HT-29 (cell line): Measurements from ENCODE around the gene ST6GALNAC2. TPM values are rescaled to one million over a fixed set of nuclear protein-coding genes. Genes with fewer than 3 reads are reported as not detected.
"Not testable (repeated sequence)": the region's sequence is repeated elsewhere in the genome, so short reads cannot be mapped to it uniquely, and the experiment has no call there.

Source experiments
- DNase-seq: peaks from one replicate; pipeline ENCODE4 v3.0.0-alpha.2; 2015; ENCODE audit warnings: low spot score
- total RNA-seq: library from RNA; depleted of rRNA; stranded (reverse); fragments of >200 nt; shearing (Covaris generic); gene quantifications from 2 replicates; pipeline ENCODE4 v1.2.3, GENCODE V29; 2014; rRNA removed

ST6GALNAC2 gene
- total RNA-seq = 1.0 and 2.6 TPM in 2 replicates

DNA sequence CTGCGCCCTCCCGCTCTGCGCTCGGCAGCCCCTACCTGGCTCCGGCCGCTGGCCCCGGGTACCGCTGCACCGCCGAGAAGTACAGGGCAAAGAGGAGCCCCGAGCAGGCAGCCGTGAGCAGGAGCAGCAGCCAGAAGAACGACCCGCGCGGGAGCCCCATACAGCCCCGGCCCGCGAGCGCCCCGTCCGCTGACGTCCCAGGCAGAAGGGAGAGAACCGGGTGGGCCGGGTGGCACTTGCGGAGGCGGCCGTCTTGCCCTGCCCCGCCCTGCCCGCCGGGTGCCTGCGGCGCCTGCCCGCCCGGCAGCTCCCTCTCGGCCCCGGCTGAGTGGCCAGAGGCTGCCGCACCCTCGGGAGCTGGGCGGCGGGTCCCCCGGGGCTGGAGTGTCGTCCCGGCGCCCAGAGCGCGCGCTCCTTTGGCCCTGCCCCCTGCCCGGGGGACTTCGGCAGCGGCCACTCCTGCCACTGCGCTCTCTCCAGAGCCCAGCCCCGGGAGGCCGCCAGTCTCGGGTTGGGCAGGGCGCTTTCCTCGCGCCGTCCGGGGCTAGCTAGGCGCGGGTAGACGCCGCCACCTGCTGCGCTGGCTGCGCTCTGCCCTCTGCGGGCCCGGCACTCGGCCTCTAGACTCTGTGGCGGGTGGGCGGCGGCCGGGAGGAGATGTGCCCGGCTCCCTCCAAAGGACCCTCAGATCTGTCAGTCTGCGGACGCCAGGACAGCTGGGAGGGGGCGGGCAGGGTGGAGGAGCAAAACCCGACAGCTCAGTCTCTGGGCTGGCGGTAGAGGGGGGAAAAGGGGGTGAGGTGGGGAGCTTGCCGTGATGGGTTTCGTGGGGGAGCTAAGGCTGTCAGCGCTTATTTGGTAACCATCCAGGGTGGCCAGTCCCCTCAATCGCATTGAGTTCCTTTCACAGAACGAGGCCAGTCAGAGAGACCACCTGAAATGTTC lies at the start of gene ST6GALNAC2:
Gene ST6GALNAC2 (minus strand): TSS at position 212 of the 945 bp plus-strand sequence. CDS start 52 bp downstream, at position 160.
- DNase-seq = peak; percentile 75

DNA sequence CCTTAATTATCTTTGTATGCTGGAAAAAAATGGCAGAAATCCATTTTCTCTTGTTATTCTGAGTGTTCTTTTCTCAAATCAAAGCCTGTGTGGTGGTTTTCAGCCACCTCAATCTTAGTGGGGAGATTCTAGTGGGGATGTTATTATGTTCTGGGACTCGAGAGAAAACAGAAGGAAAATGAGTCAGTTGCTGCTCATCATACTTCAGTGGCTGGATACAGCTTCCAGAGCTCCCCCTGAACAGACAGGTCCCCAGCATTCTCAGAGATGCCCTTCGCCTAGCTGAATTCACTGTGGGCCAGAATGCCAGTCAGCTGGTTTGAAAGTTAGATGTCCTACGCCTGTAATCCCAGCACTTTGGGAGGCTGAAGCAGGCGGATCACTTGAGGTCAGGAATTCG lies 49.4 kb upstream of the ST6GALNAC2 start:
- no peak for DNase-seq

DNA sequence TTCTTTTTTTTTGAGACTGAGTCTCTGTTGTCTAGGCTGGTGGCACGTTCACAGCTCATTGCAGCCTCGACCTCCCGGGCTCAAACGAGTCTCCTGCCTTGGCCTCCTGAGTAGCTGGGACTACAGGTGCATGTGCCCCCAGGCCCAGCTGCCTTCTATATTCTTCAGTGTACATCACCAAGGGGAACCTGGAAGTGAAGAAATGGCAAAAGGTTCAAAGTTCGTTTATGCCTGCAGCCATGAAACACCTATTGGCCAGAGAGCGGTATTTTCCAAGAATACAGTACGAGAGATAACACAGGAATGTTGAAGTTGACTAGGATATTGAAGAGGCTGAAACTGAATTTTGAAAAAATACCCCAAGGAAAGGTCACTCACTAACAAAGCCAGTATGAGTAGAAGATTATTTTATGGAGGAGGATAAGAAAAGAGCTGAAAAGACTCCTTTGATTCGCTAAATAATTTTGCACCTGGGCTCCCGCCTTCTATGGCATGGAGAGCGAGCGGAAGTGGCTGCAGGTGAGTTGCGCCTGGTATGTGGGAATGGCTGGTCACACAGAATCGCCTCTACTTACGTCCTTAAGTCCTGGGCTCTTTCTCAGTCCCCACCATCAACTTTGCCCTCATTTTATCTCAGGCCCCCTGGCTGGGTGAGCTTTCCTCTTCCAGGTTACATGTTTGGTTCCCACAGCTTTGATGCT lies 48.1 kb upstream of the ST6GALNAC2 start:
- no peak for DNase-seq

DNA sequence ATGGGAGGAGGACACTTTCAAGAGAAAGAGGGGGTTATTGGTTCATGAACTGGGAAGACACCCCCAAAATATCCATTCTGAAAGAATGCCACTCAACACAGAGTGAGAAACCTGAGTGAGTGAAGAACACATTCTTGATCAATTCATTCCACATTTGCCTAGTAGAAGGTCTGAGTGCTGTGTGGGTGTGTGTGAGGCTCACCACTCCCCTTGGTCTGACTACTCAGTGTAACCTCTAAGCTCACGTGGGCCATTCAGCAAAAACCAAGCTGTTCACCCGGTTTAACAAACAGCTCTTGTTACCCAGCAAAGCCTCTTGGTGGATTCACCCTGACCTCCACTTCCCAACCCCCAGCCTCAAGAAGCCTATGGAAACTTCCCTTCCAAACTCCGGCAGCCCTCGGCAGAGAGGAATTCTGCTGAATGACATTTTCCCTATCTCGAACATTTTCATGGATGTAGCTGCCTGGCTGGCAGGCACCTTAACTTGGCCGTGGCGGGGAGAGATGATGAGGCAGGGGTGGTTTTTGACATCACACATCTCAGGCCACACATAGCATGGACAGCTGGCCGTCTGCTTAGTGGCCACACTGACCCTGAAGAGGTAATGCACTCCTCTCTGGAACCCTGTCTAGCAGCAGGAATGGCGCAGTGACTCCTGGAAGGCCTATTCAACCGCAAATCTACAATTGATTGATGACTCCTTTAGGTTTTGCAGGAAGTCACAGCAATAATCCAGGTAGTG lies 46.3 kb upstream of the ST6GALNAC2 start:
- no peak for DNase-seq

DNA sequence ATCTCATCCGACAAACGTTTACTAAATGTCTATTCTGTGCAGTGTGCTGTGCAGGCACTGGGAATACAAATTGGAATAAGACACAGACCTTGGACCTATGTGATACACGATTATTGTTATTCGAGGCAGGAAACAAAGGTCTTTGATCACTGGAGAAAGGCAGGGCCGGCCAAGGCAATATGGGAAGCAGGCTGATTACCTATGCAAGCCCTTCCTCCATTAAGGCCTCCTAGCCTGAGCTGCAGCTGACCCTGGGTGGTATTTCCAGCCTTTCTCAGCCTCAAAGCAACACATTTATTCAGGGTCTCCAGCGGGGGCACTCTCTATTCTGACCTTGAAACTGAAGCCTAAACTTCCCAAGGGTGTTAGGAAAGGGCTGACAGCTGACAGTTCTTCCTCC lies 44.5 kb upstream of the ST6GALNAC2 start:
- DNase-seq = no peak

DNA sequence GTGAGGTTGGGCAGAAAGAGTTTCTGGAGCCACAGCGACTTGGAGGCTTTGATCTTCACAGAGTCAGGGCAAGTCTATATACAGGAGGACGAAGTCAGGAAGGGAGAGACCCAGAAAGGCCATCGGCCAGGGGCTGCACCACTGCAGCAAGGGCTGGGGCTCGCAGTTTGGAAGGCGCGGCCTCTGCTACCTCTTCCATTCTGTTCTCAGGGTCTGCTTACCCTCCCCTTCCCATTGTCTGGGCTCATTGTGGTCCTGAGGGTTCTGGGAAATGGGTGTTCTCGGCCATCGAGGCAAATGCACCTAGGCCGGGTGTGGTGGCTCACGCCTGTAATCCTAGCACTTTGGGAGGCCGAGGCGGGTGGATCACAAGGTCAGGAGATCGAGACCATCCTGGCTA lies 41.9 kb upstream of the ST6GALNAC2 start:
- DNase-seq = no peak

DNA sequence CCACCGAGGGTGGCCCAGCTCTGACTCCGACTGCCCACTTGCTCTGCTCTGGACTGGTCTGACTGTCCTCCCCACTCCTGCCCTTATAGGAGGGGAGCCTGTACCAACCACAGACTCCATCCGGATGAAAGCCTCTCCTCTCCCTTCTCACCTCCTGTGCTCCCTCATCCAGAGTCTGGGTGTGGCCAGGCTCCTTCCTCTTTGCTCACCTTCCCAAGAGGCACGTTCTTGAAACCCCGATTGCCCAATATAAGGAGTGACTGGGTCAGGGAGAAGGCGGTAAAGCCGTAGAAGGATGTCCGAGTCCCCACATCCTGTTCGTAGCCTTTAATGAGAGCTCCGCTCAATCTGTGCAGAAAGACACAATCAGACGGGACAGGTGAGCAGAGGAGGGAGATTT lies 40.8 kb upstream of the ST6GALNAC2 start:
- DNase-seq = no peak

DNA sequence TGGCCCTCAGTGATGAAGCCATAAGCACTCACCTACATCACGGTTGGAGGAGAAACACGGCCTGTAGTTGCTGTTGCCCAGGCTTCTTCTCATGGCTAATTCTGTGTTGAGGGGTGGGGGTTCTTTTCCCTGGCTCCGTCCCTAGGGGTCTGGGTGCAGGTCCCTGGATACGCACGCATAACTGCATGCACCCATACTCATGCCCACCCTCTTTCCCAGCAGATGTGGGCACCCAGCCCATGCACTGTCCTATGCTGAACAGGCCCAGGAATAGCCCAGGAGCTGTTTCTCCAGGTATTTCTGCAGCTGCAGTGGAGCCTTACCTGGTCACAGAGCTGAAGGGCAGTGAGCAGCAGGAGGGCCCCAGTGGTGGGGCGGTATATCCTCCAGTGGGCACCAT lies 39.8 kb upstream of the ST6GALNAC2 start:
- no peak for DNase-seq

DNA sequence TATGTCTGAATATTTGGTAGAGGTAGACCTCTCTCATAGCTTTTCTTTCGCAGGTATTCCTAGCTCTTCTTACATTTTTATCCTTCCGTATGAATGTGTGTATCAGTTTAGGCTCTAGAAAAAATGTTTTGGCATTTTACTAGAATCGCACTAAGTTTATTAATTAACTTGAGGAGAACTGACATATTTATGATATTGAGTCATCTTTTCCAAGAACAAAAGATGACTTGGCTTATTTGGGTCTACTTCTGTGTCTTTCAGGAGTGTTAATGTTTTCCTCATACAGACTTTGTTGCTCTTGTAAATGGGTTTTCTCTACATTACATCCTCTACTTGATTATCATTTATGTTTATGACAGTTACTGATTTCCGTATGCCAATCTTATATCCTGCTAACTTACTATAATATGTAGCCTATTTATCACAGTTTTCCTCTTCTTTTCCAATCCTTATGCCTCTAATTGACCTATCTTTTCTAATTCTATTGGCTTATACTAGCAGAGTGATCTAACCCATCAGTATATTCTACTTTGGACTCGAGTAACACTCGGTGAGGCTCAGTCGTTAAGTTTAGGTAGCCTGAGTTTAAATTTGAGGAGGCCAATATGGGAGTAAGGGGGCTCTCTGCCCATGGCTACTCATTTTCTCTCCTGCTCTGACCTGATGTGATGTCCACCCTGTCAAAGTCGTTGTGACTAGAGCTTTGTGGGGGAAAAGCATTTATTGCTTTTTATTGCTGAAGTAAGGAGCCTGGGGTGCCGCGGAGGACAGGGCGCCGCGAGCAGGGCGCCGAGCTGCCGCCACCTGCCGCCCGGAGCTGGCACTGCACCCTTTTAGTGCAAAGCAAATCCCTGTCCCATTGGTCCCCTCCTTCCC lies 37.8 kb upstream of the ST6GALNAC2 start:
- DNase-seq = peak; percentile 80

DNA sequence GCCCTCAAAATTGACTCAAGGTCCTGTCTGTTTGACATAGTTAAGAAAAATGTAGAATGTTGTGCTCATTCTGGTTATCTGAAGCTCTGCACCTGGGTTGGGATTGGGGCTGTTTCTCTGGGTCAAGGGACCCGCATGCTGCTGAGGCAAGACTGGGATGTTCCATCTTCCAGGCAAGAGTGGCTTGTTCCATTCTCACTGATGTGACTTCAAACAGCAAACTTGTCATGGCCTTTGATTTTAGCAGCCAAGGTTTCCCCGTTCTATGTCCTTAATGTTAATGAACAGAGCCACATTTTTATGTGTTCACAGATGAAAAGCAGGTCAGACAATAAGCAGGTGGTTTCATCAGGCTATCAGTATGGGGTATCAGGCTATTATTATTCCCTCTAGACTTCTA lies 32.2 kb upstream of the ST6GALNAC2 start:
- DNase-seq = no peak

DNA sequence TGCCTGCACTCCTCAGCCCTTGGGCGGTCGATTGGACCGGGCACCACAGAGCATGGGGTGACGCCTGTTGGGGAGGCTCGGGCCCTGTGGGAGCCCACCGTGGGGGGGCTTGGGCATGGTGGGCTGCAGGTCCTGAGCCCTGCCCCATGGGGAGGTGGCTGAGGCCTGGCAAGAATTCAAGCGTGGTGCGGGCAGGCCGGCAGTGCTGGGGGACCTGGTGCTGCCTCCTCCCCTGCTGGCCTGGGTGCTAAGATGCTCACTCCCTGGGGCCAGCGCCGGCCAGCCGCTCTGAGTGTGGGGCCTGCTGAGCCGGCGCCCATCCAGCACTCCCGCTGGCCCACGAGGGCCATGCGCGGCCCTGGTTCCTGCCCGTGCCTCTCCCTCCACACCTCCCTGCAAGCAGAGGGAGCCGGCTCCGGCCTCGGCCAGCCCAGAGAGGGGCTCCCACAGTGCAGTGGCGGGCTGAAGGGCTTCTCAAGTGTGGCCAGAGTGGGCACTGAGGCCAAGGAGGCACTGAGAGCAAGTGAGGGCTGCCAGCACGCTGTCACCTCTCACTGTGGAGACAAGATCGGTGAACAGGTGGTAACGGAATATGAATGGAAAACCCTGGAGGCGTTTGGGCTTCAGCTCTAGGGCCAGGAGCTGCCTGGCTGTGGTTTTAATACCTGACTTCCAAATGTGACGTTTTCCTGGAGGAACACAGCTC lies 29.4 kb upstream of the ST6GALNAC2 start:
- no peak for DNase-seq

DNA sequence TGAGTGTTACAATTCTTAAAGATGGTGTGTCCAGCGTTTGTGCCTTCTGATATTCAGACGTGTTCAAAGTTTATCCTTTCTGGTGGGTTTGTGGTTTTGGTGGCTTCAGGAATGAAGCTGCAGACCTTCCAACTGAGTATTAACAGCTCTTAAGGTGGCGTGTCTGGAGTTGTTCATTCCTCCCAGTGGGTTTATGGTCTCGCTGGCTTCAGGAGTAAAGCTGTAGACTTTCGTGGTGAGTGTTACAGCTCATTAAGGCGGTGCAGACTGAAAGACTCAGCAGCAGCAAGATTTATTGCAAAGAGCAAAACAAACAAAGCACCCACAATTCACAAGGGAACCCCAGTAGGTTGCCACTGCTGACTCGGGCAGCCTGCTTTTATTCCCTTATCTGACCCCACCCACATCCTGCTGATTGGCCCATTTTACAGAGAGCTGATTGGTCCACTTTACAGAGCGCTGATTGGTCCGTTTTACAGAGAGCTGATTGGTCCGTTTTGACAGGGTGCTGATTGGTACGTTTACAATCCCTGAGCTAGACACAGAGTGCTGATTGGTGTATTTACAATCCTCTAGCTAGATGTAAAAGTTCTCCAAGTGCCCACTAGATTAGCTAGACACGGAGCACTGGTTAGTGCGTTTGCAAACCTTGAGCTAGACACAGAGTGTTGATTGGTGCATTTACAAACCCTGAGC lies 28.6 kb upstream of the ST6GALNAC2 start:
- not testable (repeated sequence) for DNase-seq

DNA sequence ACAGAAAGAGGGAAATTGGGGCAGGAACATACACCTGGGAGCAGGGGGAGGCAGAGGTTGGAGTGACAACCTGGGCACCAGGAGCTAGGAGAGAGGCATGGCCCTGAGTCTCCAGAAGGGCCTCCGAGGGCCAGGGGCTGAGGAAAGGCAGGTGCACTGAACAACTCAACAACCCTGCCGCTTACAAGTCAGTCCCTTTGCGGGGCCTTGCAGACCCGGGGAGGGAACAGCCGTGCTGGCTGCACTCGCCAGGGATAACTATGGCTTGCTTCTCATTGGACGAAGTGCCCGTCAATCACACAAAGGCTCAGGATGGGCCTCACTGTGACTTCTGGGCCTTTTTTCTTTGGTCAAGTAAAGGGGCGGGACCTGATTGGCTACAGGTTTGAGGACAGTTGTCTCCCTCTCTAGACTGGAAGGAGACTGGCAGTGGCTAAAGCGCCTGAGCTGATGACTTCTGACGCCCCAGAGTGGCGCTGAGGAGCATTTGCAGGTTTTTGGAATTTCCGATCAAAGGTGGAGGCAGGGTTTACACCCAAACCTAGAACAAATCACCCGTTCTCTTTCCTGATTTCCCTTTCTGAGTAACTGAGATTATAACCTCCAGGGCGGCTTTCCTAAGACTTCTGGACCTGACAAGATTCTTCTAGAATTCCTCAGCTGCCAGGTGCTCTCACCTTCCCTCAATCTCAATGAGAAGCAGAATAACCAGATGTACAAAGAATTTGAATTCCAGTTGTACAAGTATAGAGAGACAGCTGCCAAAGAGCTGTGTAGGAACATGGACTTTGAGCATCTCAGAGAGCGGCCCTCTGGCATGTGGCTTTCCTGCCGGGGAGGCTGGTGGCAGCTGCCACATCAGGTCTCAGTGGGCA lies 27.6 kb upstream of the ST6GALNAC2 start:
- peak; percentile 39 for DNase-seq

DNA sequence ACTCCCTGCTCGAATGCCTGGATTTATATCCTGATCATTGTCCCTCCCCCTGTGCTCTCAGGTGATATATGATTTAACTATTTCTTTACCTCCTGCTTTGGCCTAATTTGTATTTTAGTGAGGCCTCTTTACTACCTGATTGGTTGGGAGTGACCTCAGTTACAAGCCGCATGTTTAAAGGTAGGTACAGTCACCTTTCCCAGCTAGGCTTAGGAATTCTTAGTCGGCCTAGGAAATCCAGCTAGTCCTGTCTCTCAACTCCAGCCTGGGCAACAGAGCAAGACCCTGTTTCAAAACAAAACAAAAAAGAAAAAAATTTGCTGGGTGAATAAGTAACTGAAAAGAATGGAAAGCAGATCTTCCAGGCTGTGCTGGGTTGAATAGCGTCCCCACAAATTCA lies 26.8 kb upstream of the ST6GALNAC2 start:
- DNase-seq = no peak

DNA sequence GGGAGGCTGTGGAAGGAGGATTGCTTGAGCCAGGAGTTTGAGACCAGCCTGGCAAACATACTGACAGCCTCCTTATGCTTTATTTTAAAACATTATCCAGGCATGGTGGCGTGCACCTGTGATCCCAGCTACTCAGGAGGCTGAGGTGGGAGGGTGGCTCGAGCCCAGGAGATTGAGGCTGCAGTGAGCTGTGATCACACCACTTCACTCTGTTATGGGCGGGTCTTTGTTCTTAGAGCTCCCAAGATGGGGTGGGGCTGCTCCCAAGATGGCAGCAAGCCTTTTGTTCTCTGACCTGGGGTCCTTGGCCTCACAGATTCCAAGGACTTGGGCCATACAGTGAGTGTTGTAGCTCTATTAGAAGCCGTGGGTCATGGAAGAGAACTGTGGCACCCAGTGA lies 26.1 kb upstream of the ST6GALNAC2 start:
- DNase-seq = no peak

DNA sequence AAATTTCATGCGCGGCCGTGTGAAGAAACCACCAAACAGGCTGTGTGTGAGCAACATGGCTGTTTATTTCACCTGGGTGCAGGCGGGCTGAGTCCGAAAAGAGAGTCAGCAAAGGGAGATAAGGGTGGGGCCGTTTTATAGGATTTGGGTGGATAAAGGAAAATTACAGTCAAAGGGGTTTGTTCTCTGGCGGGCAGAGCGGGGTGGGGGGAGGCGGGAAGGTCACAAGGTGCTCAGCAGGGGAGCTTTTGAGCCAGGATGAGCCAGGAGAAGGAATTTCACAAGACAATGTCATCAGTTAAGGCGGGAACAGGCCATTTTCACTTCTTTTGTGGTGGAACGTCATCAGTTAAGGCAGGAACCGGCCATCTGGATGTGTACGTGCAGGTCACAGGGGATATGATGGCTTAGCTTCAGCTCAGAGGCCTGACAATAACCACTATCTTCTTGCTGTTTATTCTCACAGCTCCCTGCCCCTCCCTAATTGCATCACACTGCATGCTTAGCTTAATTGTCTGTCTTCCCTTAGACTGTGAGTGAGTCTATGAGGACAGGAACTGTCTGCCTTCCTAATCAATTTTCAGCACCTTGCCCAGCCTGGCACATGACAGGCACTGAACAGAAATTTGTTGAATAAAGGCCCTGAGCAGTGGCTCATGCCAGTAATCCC lies 25.6 kb upstream of the ST6GALNAC2 start:
- DNase-seq = not testable (repeated sequence)

DNA sequence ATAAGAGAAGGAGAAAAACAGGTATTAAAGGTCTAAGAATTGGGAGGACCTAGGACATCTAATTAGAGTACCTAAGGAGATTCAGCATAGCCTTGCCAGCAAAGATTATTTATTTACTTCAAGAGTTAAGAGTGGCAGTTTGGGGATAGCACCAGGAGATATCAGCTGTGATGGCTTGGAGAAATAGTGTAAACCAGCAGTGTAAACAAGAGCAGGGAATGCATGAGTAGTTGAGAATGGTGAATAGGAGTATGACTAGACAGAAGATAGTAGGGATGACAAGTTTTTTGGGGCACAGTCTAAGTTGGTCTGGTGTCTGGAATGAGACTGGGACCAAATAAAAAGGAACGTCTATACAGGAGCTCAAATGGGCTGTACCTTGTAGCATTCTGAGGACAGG lies 21.0 kb upstream of the ST6GALNAC2 start:
- not testable (repeated sequence) for DNase-seq

DNA sequence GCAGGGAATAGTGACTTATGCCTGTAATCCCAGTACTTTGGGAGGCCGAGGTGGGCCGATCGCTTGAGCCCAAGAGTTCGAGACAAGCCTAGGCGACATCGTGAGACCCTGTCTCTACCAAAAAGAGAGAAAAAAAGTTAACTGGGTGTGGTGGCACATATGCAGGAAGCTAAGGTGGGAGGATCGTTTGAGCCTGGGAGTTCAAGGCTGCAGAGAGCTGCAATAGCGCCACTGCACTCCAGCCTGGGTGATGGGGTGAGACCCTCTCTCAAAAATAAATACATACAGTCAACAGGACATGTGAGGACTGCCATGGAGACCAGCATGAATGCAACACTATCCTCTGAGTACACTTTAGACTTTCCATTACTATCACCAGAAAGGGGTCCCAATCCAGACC lies 15.4 kb upstream of the ST6GALNAC2 start:
- DNase-seq = no peak
